ENCODE data around the gene PAMR1.

- TF ChIP-seq ARNT (IDR thresholded peaks at IDR 0.05) (no peak), LEF1 (IDR thresholded peaks at IDR 0.05; ENCODE audit: borderline replicate concordance) (no peak), CTBP1 (IDR thresholded peaks at IDR 0.05; ENCODE audit: borderline replicate concordance) (no peak), TARDBP (IDR thresholded peaks at IDR 0.05) (no peak), FOXA1 (IDR thresholded peaks at IDR 0.05) (no peak), HDGF (IDR thresholded peaks at IDR 0.05; ENCODE audit: borderline replicate concordance) (no peak)
- TF ChIP-seq, protein P1, sequence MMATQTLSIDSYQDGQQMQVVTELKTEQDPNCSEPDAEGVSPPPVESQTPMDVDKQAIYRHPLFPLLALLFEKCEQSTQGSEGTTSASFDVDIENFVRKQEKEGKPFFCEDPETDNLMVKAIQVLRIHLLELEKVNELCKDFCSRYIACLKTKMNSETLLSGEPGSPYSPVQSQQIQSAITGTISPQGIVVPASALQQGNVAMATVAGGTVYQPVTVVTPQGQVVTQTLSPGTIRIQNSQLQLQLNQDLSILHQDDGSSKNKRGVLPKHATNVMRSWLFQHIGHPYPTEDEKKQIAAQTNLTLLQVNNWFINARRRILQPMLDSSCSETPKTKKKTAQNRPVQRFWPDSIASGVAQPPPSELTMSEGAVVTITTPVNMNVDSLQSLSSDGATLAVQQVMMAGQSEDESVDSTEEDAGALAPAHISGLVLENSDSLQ (IDR thresholded peaks at IDR 0.05): no peak
These were observed 10.2 kb downstream of the PAMR1 start for GRCh38 chr11:35515224-35515623.

Data from HEK293T (cell line).